Endothelial cell of umbilical vein (primary cell): Measurements from ENCODE around the gene SLAMF8.

Source experiments
- CTCF ChIP-seq, 2 donors: IDR thresholded peaks; 1 replicate in 1 of 2; 2 replicates in 1 of 2; pipeline ENCODE4 v1.5.1; 2011; ENCODE audit warnings: low read length in 2 of 2, mild to moderate bottlenecking in 2 of 2, moderate library complexity in 2 of 2, control low read depth in 1 of 2, inconsistent platforms in 1 of 2, low read depth in 1 of 2; ENCODE audit not compliant: insufficient read depth in 1 of 2; ENCODE audit errors: extremely low read depth in 1 of 2
- EZH2 ChIP-seq: IDR thresholded peaks from 2 replicates; pipeline ENCODE4 v1.6.1; 2012; ENCODE audit warnings: borderline replicate concordance, low read depth, mild to moderate bottlenecking, moderate library complexity, low read length, inconsistent platforms; ENCODE audit not compliant: severe bottlenecking
- FOS ChIP-seq: IDR thresholded peaks from 2 replicates; pipeline ENCODE4 v1.6.1; 2011; ENCODE audit warnings: mild to moderate bottlenecking, low read length, moderate library complexity, borderline replicate concordance; ENCODE audit not compliant: insufficient read depth
- GATA2 ChIP-seq: IDR thresholded peaks from 2 replicates; pipeline ENCODE4 v1.7.0; 2011; ENCODE audit warnings: low read depth, mild to moderate bottlenecking, moderate library complexity, mixed read lengths, low read length; ENCODE audit not compliant: insufficient read length, insufficient read depth
- JUN ChIP-seq: IDR thresholded peaks from 2 replicates; pipeline ENCODE4 v1.6.1; 2011; ENCODE audit warnings: borderline replicate concordance, low read depth; ENCODE audit not compliant: insufficient read length, insufficient read depth
- MAX ChIP-seq: IDR thresholded peaks from 2 replicates; pipeline ENCODE4 v1.6.1; 2011; ENCODE audit not compliant: insufficient read depth, insufficient read length
- MYC ChIP-seq: IDR thresholded peaks from one replicate; pipeline ENCODE4 v1.6.1; 2011; ENCODE audit warnings: mild to moderate bottlenecking, low read depth, low read length
- POLR2A ChIP-seq: IDR thresholded peaks from 2 replicates; pipeline ENCODE4 v1.6.1; 2012; ENCODE audit warnings: low read depth, mild to moderate bottlenecking, control low read depth, low read length
- POLR2AphosphoS5 ChIP-seq: IDR thresholded peaks from 2 replicates; pipeline ENCODE4 v1.6.1; 2012; ENCODE audit warnings: low read depth, mild to moderate bottlenecking, control low read depth, low read length, moderate library complexity; ENCODE audit not compliant: insufficient read depth

- TF ChIP-seq CTCF (IDR thresholded peaks at IDR 0.05; ENCODE audit: extremely low read depth in 1 of 2, insufficient read depth in 1 of 2, low read depth in 1 of 2, low read length in 2 of 2) (no peak), JUN (no peak), GATA2 (no peak), MAX (no peak), POLR2AphosphoS5 (no peak), POLR2A (no peak), EZH2 (no peak), MYC (no peak), FOS (no peak)
Observed at GRCh38 chr1:159848326-159848725, 21.7 kb downstream of the SLAMF8 start.
